ENCODE data around the gene MAGI2.

MAGI2 gene

GRCh38 chr7:78900806-78901205 lies 552.7 kb downstream of the MAGI2 start:
- no peak for FAIRE-seq

DNA sequence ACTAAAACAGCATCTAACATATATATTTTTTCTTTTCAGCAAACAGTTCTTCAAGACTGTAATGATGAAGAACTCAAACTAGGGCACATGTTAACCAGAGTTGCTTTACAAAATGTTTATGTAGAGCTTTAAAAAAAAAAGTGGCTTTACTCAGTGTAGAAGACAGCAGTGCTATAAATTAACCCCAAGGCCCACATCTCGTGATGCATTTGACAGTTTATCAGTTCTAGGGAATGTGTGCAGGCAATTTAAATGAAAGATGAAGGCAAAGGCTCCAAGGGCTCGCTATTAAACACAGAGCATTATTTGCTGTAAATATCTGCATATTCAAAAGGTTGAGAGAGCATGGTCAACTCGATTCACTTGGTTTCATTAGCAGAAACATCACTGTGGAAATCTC lies 558.1 kb downstream of the MAGI2 start:
- FAIRE-seq = no peak

GRCh38 chr7:78879206-78879605 lies 574.3 kb downstream of the MAGI2 start:
- FAIRE-seq = no peak

- FAIRE-seq = no peak
These were observed 580.4 kb downstream of the MAGI2 start for GRCh38 chr7:78873117-78873516.

DNA sequence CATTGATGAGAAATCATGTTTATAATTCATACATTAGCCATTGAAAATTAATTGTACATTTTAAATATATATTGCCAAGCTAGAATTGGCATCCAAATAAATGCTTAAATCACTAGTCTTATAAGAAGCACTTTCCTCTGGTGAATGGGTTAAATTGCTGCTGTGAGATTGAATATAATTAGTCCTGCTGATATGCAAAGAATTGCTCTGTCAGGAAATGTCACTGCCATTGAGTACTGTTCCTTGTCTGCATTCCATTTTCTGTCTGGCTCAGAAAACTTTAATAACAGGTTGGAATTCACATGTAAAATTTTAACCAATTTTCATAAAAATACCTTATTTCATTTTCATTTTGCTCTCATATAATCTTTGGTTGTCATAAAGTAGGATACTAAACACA lies 589.1 kb downstream of the MAGI2 start:
- FAIRE-seq = no peak

DNA sequence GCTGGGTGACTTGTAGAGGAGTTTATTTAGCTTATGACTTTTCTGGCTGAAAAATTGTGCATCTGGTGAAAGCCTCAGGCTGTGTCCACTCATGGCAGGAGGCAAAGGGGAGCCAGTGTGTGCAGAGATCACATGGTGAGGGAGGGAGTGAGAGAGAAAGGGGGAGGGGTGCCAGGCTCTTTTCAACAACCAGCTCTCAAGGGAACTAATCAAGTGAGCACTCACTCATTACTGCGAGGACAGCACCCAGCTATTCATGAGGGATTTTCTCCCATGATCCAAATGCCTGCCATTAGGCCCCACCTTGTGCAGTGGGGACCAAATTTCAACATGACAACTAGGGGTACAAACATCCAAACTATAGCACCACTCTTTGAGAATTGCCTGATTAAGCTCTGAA lies 590.2 kb downstream of the MAGI2 start:
- FAIRE-seq = no peak

GRCh38 chr7:78862411-78862900 lies 591.0 kb downstream of the MAGI2 start:
- FAIRE-seq = no peak

DNA sequence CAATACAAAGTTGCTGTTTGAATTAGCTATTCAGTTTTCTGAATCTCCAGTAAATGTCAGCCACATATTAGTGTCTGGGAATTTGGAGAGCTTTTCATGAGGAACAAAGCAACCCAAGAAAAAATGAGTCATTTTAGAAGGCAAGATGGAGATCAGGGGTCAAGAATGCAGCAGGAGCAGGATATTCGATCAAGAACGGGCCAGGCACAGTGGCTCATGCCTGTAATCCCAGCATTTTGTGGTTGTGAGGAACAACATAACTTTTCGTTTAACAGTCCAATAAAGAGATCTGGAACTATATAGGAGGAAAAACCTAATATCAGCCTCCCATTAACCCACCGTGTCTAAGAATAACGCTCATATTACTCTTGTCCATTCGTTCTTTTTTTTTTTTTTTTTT lies 600.5 kb downstream of the MAGI2 start:
- FAIRE-seq = no peak

- no peak for FAIRE-seq
These were observed 603.2 kb downstream of the MAGI2 start for GRCh38 chr7:78850093-78850740.

GRCh38 chr7:78845155-78845554 lies 608.3 kb downstream of the MAGI2 start:
- no peak for FAIRE-seq

DNA sequence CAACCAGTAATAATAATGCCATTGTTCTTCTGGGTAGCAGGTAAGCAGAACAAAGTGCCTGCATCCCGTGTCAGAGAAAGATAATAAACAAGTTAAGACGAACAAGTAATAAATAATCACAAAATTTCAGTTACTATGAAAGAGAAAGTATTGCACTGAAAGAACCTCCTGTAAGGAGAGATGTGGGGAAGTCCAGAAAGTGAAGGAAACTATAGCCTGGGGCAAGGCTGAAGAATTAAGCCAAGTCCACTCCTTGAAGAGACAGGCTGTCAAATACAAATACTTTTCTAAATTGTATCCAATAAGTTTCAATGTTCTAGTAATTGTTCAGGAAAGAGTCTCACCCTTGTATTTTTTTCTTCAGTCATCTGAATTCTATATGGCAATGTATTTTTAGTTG lies 611.4 kb downstream of the MAGI2 start:
- FAIRE-seq = no peak

- FAIRE-seq = no peak
These were observed 617.6 kb downstream of the MAGI2 start for GRCh38 chr7:78835897-78836296.

GRCh38 chr7:78828317-78828716 lies 625.1 kb downstream of the MAGI2 start:
- peak; percentile 8 for FAIRE-seq

- FAIRE-seq = no peak
These were observed 649.9 kb downstream of the MAGI2 start for GRCh38 chr7:78803501-78804127.

GRCh38 chr7:78794101-78794500 lies 659.4 kb downstream of the MAGI2 start:
- no peak for FAIRE-seq

GRCh38 chr7:78792624-78793023 lies 660.8 kb downstream of the MAGI2 start:
- FAIRE-seq = no peak

DNA sequence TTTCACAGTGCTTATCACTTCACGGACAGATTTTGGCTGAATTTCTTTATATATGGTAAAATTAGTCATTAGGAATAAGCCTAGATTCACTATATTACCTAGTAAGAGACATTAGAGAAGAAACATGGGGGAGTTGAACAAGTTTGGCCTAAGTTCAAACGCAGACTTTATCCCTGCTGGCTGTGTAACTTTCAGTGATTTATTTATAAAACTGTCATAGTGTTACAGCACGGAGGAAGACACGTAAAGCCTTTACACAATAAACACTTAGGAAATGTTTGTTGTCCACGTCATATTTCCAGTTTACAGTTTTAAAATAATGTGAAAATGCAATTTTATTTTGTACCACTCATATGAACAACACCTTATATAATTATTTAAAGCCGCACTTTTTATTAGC lies 661.5 kb downstream of the MAGI2 start:
- FAIRE-seq = no peak

- FAIRE-seq = no peak
These were observed 665.0 kb downstream of the MAGI2 start for GRCh38 chr7:78788464-78788863.

DNA sequence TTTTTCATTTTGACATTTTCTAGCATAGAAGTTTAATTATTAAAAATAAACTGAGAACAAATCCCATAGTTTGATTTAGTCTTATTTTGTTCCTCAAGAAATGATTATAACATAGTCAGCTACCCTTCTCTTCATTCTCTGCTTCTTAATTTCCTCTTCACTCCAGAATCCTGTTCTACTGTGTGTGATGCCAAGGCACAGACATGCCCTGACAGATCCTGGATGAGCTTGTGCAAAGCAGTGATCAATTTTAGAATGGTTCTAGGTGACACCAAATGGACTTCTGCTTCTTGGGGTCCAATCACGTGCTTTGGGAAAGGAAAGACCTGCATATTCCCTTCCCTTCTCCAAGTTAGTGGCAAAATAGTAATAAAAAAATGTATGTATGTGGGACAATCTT lies 665.6 kb downstream of the MAGI2 start:
- no peak for FAIRE-seq

- FAIRE-seq = no peak
These were observed 667.4 kb downstream of the MAGI2 start for GRCh38 chr7:78786055-78786454.

DNA sequence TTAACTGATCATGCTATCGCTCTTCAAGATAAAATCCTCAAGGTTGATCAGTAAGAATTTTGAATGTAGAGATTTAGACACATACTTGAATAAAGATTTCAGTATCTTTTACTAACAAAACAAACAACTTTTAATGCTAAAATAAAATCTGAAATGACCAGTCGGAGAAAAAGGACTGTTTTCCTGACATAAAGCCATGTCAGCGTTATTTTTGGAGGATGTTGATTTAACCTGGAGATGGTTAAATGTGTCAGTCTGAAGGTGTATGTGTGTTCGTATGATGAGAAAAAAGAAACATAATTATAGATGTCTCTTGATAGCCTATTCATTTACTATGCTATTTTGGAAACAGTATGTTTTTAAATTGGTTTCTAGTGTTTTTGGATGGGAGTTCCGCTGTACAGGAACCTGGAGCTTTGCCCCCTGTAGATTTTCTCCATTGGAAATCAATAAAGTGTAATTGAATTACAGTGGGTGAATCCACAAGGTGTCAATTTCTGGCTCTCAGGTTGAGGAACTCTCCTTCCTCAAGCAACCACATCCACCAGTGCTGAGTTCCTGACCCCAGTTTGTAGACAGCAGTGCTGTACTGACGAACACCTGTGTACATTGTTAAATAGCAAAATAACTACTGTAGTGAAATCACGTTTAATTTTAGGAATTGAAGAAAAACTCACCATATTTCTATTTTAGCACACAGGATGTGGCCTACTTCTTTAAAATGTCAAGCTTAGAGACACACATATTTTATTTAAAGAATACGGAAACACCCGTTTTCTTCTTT lies 670.1 kb downstream of the MAGI2 start:
- no peak for FAIRE-seq

- no peak for FAIRE-seq
These were observed 672.9 kb downstream of the MAGI2 start for GRCh38 chr7:78780560-78780959.

DNA sequence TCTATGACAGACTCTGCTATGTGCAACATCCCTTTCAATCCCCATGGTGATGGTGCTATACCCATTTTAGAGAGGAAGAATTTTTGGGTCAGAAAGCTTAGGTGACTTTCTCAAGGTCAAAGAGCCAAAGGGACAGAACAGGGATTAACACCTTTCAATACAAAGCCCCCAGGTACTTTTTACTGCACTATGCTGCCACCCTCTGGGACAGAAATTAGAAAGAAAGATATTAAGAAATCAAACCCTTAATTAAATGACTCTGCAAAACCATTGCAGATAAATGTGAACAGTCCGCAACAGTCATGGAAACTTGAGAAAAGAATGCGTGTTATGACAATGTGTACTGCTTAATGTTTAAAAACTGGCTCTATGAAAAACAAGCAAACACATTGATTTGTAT lies 673.7 kb downstream of the MAGI2 start:
- no peak for FAIRE-seq

GRCh38 chr7:78777829-78778228 lies 675.6 kb downstream of the MAGI2 start:
- FAIRE-seq = no peak
